Stimulated activated naive B cell treated with anti-CD40 and anti-IgM and Interleukin-4, amounts not matched to agents 10 μg/mL and 1 μg/mL and 100 μg/mL, for 72 hours (primary cell): ENCODE data around the gene SRGAP3.

Experiments
- ATAC-seq, 2 donors: fragments of 150-1000 bp; cut with Tn5 transposase; replicated peaks; 2 replicates each; pipeline ENCODE4 v1.10.0; 2021; ENCODE audit warnings: moderate library complexity in 1 of 2
- DNase-seq: peaks from one replicate; pipeline ENCODE4 v3.0.0; 2021
- H3K27ac Mint-ChIP-seq: one replicate; pipeline ENCODE4 v1.8.0; 2022; ENCODE audit warnings: mild to moderate bottlenecking, mixed read lengths
- H3K27me3 Mint-ChIP-seq, 2 donors: one replicate each; pipeline ENCODE4 v1.8.0; 2022; ENCODE audit warnings: mixed read lengths in 2 of 2
- H3K36me3 Mint-ChIP-seq, 2 donors: one replicate each; pipeline ENCODE4 v1.8.0; 2022; ENCODE audit warnings: mixed read lengths in 2 of 2, mild to moderate bottlenecking in 1 of 2
- H3K4me1 Mint-ChIP-seq, 2 donors: one replicate each; pipeline ENCODE4 v1.8.0; 2022; ENCODE audit warnings: mixed read lengths in 2 of 2, mild to moderate bottlenecking in 1 of 2
- H3K4me3 Mint-ChIP-seq, 2 donors: one replicate each; pipeline ENCODE4 v1.8.0; 2022; ENCODE audit warnings: mild to moderate bottlenecking in 2 of 2, mixed read lengths in 2 of 2, moderate library complexity in 1 of 2
- H3K9me3 Mint-ChIP-seq, 2 donors: one replicate each; pipeline ENCODE4 v1.8.0; 2022; ENCODE audit warnings: mixed read lengths in 2 of 2, mild to moderate bottlenecking in 1 of 2

The SRGAP3 gene

DNA sequence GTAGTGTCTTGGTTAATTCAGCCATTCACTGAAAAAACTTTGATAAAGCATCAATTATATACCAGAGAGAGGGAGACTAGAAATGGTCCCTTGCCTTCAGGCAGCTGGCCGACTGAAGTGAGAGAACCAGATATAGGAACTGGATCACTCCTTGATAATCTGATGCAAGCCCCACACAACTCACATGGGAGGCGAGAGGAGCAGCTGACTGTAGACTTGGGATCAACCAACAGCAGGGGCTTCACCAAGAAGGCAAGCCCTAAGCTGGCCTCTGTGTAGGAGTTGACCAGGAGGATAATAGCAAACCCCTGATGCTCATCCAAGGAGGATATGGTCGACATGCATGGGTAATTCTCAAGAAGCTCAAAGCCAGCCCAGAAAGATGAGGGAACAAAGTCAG is 133.1 kb downstream of the SRGAP3 start:
- no peaks in the 10 kb centered on the region for H3K4me1 Mint-ChIP-seq
- H3K36me3 Mint-ChIP-seq = no peaks in the 10 kb centered on the region
- peaks cover 0 to 3% of the 10 kb centered on the region in 2 donors for H3K9me3 Mint-ChIP-seq
- DNase-seq (no peak), ATAC-seq (no peak)
- no peak overlapping the region for H3K4me3 Mint-ChIP-seq
- H3K27ac Mint-ChIP-seq = no peak overlapping the region
- H3K27me3 Mint-ChIP-seq = peaks cover 0 to 6% of the 10 kb centered on the region in 2 donors

- no peak for ATAC-seq
Observed at GRCh38 chr3:9115336-9115735, 134.1 kb downstream of the SRGAP3 start.

GRCh38 chr3:9113040-9113439 is 136.4 kb downstream of the SRGAP3 start:
- Mint-ChIP-seq H3K9me3 (peaks cover 0 to 6% of the 10 kb centered on the region in 2 donors), H3K27me3 (peaks cover 0 to 19% of the 10 kb centered on the region in 2 donors), H3K4me3 (no peak overlapping the region), H3K4me1 (no peaks in the 10 kb centered on the region), H3K27ac (no peak overlapping the region), H3K36me3 (peaks cover 0 to 2% of the 10 kb centered on the region in 2 donors)
- ATAC-seq = no peak
- DNase-seq = no peak

More at GRCh38 chr3:9115336-9115735, 134.1 kb downstream of the SRGAP3 start:
- Mint-ChIP-seq H3K4me3 (no peak overlapping the region), H3K4me1 (no peaks in the 10 kb centered on the region), H3K27ac (no peak overlapping the region), H3K9me3 (peaks cover 0 to 6% of the 10 kb centered on the region in 2 donors), H3K27me3 (peaks cover 0 to 6% of the 10 kb centered on the region in 2 donors), H3K36me3 (peaks cover 0 to 2% of the 10 kb centered on the region in 2 donors)
- no peak for DNase-seq

GRCh38 chr3:9111866-9112265 is 137.6 kb downstream of the SRGAP3 start:
- ATAC-seq (no peak), DNase-seq (no peak)
- H3K27me3 Mint-ChIP-seq = peaks cover 0 to 24% of the 10 kb centered on the region in 2 donors
- H3K4me1 Mint-ChIP-seq = no peaks in the 10 kb centered on the region
- H3K36me3 Mint-ChIP-seq = peaks cover 0 to 2% of the 10 kb centered on the region in 2 donors
- no peak overlapping the region for H3K27ac Mint-ChIP-seq
- H3K9me3 Mint-ChIP-seq = peaks cover 0 to 6% of the 10 kb centered on the region in 2 donors
- H3K4me3 Mint-ChIP-seq = no peak overlapping the region

- Mint-ChIP-seq H3K27ac (no peak overlapping the region), H3K4me1 (no peaks in the 10 kb centered on the region)
Observed at GRCh38 chr3:9111417-9111816, 138.0 kb downstream of the SRGAP3 start.

DNA sequence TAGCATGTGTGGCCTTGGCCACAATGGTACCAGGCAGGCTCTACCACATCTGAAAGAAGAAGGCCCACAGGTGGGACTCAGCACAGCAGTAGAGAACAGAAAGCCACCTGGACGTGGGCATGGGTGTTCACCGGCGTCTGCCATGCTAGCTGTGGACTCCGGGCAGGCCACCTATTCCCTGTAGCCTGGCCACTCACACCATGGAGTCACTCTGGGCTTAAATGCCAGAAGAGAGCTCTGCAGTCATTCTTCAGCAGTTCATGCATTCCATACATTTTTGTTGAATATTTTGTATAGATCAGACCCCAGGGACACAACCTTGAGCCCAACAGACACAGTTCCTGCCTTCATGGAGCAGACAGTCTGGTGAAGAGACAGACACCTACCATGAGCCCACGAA is 138.6 kb downstream of the SRGAP3 start:
- DNase-seq (no peak), ATAC-seq (no peak)
- Mint-ChIP-seq H3K27ac (no peak overlapping the region), H3K9me3 (peaks cover 0 to 6% of the 10 kb centered on the region in 2 donors), H3K4me1 (no peaks in the 10 kb centered on the region), H3K36me3 (peaks cover 0 to 2% of the 10 kb centered on the region in 2 donors), H3K27me3 (peaks cover 0 to 24% of the 10 kb centered on the region in 2 donors), H3K4me3 (no peak overlapping the region)

More at GRCh38 chr3:9111417-9111816, 138.0 kb downstream of the SRGAP3 start:
- ATAC-seq = no peak
- H3K9me3 Mint-ChIP-seq = peaks cover 0 to 6% of the 10 kb centered on the region in 2 donors
- DNase-seq = no peak
- no peak overlapping the region for H3K4me3 Mint-ChIP-seq
- peaks cover 0 to 2% of the 10 kb centered on the region in 2 donors for H3K36me3 Mint-ChIP-seq
- H3K27me3 Mint-ChIP-seq = peaks cover 0 to 24% of the 10 kb centered on the region in 2 donors

DNA sequence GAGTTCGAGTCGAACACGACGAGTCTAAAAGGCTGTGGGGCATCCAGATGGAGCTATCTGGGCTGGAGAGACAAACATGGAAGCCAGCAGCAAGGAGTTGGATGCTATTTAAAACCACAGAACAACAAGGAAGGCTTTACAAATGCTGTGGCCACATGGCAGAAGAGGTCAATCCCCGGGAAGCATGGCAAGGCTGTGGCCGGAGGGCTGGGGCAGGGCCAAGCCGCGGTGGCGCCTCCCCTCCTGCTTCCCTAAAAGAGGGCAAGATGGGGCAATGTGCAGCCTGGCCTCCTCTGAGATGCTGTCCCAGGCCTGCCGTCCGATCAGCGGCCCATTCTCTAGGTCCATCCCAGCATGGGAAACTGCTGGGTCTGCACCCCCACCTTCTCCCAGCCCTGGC is 139.1 kb downstream of the SRGAP3 start:
- Mint-ChIP-seq H3K9me3 (peaks cover 0 to 6% of the 10 kb centered on the region in 2 donors), H3K4me1 (no peaks in the 10 kb centered on the region), H3K27ac (no peak overlapping the region), H3K36me3 (peaks cover 0 to 2% of the 10 kb centered on the region in 2 donors), H3K4me3 (no peak overlapping the region), H3K27me3 (peaks cover 0 to 24% of the 10 kb centered on the region in 2 donors)
- ATAC-seq (no peak), DNase-seq (no peak)

GRCh38 chr3:9109568-9109914 is 139.9 kb downstream of the SRGAP3 start:
- Mint-ChIP-seq H3K36me3 (peaks cover 0 to 2% of the 10 kb centered on the region in 2 donors), H3K27ac (no peak overlapping the region), H3K9me3 (peaks cover 0 to 6% of the 10 kb centered on the region in 2 donors), H3K27me3 (peaks cover 0 to 20% of the 10 kb centered on the region in 2 donors), H3K4me3 (no peak overlapping the region), H3K4me1 (no peaks in the 10 kb centered on the region)
- DNase-seq (no peak), ATAC-seq (no peak)

- Mint-ChIP-seq H3K4me3 (no peak overlapping the region), H3K27ac (no peak overlapping the region), H3K9me3 (peaks cover 0 to 6% of the 10 kb centered on the region in 2 donors), H3K36me3 (peaks cover 0 to 2% of the 10 kb centered on the region in 2 donors), H3K4me1 (no peaks in the 10 kb centered on the region), H3K27me3 (peaks cover 0 to 17% of the 10 kb centered on the region in 2 donors)
- no peak for ATAC-seq
- no peak for DNase-seq
Observed at GRCh38 chr3:9108876-9109567, 140.4 kb downstream of the SRGAP3 start.

GRCh38 chr3:9107738-9108137 is 141.7 kb downstream of the SRGAP3 start:
- Mint-ChIP-seq H3K36me3 (peaks cover 0 to 2% of the 10 kb centered on the region in 2 donors), H3K27me3 (peaks cover 0 to 17% of the 10 kb centered on the region in 2 donors), H3K27ac (no peak overlapping the region), H3K4me3 (no peak overlapping the region), H3K4me1 (no peaks in the 10 kb centered on the region), H3K9me3 (peaks cover 0 to 4% of the 10 kb centered on the region in 2 donors)
- DNase-seq (no peak), ATAC-seq (no peak)

DNA sequence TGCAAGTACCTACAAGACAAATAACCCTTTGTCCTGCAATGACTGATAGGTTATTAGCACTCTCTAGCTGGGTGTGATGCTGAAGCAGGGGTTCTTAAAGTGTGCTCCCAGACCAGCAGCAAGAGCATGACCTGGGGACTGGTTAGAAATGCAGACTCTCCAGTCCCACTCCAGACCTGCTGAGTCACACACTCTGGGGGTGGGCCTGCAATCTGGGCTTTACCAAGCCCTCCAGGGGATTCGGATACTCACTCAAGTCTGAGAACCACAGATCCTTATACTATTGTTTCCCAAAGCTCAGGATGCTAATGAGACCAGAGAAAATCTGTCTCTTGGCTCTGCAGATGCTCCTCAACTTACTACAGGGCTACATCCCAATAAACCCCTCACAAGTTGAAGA is 144.0 kb downstream of the SRGAP3 start:
- Mint-ChIP-seq H3K27ac (no peak overlapping the region), H3K27me3 (peaks cover 0 to 17% of the 10 kb centered on the region in 2 donors), H3K36me3 (no peaks in the 10 kb centered on the region), H3K9me3 (no peaks in the 10 kb centered on the region), H3K4me1 (peaks cover 0 to 2% of the 10 kb centered on the region in 2 donors), H3K4me3 (no peak overlapping the region)
- no peak for DNase-seq
- ATAC-seq = no peak

GRCh38 chr3:9104121-9104520 is 145.3 kb downstream of the SRGAP3 start:
- peaks cover 0 to 2% of the 10 kb centered on the region in 2 donors for H3K4me1 Mint-ChIP-seq
- no peak for DNase-seq
- peaks cover 0 to 13% of the 10 kb centered on the region in 2 donors for H3K27me3 Mint-ChIP-seq
- no peaks in the 10 kb centered on the region for H3K9me3 Mint-ChIP-seq
- ATAC-seq = no peak
- H3K27ac Mint-ChIP-seq = no peak overlapping the region
- H3K4me3 Mint-ChIP-seq = no peak overlapping the region
- no peaks in the 10 kb centered on the region for H3K36me3 Mint-ChIP-seq

- Mint-ChIP-seq H3K27ac (no peak overlapping the region), H3K4me1 (peaks cover 0 to 2% of the 10 kb centered on the region in 2 donors), H3K9me3 (no peaks in the 10 kb centered on the region), H3K36me3 (no peaks in the 10 kb centered on the region), H3K27me3 (peaks cover 0 to 3% of the 10 kb centered on the region in 2 donors), H3K4me3 (no peak overlapping the region)
- ATAC-seq (no peak), DNase-seq (no peak)
Observed at GRCh38 chr3:9102240-9102981, 147.0 kb downstream of the SRGAP3 start.

DNA sequence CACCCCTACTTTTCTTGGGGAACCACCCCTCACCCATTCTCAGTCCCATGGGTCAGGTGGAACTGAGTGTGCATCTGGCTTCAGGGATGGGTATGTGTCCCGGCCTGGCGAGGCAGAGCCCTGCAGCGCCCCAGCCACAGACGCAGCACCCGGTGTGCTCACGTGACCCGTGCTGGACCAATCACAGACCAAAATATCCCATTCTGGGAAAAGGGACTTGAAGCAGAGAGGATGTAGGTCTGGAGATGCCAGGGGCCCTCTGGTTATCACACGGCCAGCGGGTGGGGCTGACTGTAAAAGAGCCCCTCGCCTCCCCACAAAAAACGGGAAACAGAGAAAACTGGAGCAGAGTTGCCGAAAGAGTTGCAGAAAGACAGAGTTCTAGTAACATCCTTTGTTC is 148.2 kb downstream of the SRGAP3 start:
- no peaks in the 10 kb centered on the region for H3K9me3 Mint-ChIP-seq
- DNase-seq (no peak), ATAC-seq (no peak)
- H3K4me3 Mint-ChIP-seq = no peak overlapping the region
- H3K27me3 Mint-ChIP-seq = peaks cover 0 to 3% of the 10 kb centered on the region in 2 donors
- H3K27ac Mint-ChIP-seq = no peak overlapping the region
- no peaks in the 10 kb centered on the region for H3K36me3 Mint-ChIP-seq
- H3K4me1 Mint-ChIP-seq = peaks cover 0 to 2% of the 10 kb centered on the region in 2 donors

DNA sequence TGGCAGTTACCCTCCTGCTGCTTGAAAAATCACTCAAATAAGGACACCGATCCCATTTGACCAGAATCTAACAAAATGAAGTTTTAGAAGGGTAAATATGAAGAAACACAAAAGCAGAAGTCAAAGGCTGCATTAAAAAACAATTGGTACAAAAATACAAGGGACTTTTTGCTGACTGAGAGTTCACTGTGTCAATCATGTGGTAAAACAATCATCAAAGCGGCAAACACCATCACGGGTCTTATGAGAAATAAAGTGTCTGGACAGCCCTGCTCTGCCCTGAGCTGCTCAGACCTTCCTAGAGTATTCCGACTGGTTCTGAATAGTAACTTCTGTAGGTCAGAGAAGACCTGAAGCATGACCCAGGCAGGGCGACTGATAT is 148.9 kb downstream of the SRGAP3 start:
- Mint-ChIP-seq H3K4me3 (no peak overlapping the region), H3K27me3 (peaks cover 0 to 3% of the 10 kb centered on the region in 2 donors), H3K36me3 (no peaks in the 10 kb centered on the region), H3K9me3 (no peaks in the 10 kb centered on the region), H3K4me1 (peaks cover 0 to 2% of the 10 kb centered on the region in 2 donors), H3K27ac (no peak overlapping the region)
- DNase-seq (no peak), ATAC-seq (peak; percentile 46 to 50)
